Stimulated activated CD8-positive, alpha-beta memory T cell treated with anti-CD3 and anti-CD28 coated beads, Interleukin-4, amount 100 ng/mL, for 24 hours (primary cell): ENCODE measurements around the gene CEP41.
"Not testable (repeated sequence)": the region's sequence is repeated elsewhere in the genome, so short reads cannot be mapped to it uniquely, and the experiment has no call there.

Experiments used
- DNase-seq: peaks from one replicate; pipeline ENCODE4 v3.0.0-alpha.2; 2020; ENCODE audit warnings: low read depth

The CEP41 gene

DNA sequence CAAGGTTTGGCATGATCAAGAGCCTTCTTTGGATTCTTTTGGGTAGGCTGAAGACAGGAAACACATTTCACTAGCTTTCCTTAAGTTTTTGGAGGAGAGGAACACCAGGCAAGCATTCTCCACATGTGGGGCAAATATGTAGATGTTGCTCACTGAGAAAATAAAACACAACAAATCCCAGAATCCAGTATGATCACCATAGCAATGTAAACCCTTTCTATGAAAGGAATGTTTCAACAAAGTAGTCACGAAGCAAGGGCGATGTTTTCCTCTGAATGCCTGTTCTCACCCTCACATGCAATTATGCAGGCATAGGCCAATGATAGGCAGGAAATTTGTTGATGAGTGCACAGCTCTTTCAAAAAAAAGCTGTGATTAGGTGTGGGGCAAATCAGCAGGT is 20.5 kb upstream of the CEP41 start:
- DNase-seq = no peak

DNA sequence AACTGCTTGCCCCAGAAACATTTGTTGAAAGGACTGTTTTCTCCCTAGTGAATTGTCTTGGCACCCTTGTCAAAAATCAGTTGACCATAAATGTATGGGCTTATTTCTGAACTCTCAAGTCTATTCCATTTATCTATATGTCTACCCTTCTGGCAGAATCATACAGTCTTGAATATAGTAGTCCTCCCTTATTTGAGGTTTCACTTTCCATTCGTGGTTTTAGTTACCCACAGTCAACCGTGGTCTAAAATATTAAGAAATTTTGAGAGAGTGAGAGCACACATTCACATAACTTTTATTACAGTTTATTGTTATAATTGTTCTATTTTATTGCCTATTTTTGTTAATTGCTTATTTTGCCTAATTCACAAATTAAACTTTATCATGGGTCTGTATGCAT is 17.4 kb upstream of the CEP41 start:
- no peak for DNase-seq

DNA sequence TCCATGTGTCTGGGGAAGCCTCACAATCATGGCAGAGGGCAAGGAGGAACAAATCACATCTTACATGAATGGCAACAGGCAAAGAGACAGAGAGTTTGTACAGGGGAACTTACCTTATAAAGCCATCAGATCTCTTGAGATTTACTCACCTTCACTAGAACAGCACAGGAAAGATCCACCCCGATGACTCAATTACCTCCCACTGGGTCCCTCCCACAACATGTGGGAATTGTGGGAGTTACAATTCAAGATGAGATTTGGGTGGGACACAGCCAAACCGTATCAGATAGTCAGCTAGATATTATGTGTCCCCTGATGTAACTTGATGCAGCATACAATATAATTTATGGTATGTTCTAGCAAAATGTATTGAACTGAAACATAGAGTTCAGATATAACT is 14.1 kb upstream of the CEP41 start:
- no peak for DNase-seq

DNA sequence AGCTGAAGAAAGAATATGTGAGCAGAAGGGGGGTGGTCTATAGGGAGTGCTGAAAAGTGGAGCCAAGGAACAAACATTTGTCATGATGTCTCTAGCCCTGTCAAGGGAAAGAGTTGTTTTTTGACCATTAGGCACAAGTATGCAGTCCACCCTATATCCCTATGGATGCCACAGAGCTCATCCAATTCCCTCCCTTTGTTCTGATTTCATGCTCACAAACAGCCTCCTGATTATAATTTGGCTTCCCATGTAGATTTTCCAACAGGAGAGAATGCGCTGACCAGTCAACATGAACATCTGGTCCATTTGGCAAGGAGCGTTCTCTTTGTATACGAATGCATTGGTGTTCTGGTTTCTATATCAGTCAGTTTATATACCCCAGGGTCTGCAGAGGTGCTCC is 12.1 kb upstream of the CEP41 start:
- no peak for DNase-seq

DNA sequence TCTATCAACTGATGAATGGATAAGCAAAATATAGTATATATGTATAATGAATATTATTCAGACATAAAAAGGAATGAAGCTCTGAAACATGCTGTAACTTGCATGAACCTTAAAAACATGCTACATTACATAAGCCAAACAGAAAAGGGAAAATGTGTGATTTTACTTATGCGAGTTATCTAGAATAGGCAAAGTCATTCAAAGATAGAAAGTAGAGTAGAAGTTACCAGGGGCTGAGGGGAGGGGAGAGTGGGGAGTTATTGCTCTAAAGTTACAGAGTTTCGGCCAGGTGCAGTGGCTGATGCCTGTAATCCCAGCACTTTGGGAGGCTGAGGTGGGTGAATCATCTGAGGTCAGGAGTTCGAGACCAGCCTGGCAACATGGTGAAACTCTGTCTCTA is 10.5 kb upstream of the CEP41 start:
- DNase-seq = not testable (repeated sequence)

DNA sequence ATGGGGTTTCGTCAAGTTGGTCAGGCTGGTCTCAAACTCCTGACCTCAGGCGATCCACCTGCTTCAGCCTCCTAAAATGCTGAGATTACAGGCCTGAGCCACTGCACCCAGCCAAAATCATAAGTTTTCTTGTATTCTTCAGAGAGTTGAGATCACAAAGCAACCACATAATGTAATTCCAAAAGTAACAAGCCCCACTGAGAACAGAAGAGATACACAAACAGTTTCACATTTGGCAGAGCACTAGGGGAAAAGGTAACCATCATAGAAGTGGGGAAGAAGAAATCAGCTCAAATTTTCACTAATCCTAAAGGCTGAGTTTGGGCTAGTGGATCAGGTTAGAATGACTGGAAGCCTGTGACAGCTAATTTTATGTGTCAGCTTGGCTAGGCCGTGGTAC is 5.4 kb upstream of the CEP41 start:
- no peak for DNase-seq

DNA sequence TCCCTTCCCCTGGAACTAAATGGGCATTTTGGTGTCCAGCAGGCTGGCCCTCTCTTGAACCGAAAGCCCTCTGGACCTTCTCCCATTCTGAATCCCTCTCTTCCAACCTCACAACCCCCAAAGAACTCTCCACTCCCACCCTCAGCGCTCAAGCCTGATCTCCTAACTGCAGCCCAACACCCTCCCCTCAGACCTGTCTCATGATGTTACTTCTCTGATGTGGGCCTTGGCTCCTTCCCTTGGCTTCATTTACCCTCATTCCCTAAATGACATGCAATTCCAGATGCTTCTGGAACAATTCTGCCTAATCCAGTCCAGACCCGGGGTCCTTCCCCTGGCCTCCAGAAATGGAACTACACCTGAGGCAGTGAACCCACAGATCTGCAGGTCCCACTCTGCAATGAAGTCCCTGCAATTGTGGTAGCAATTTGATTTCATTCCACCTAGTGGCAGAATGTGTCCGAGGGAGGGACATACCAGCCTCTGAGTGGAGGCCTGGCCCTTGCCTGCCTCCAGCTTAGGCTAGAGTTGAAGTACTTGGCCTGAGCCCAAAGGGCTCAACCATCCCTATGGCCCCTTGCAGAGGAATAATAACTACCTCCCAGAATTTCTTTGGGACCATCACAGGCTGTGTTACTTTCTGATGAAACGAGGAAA is 4.1 kb upstream of the CEP41 start:
- no peak for DNase-seq

DNA sequence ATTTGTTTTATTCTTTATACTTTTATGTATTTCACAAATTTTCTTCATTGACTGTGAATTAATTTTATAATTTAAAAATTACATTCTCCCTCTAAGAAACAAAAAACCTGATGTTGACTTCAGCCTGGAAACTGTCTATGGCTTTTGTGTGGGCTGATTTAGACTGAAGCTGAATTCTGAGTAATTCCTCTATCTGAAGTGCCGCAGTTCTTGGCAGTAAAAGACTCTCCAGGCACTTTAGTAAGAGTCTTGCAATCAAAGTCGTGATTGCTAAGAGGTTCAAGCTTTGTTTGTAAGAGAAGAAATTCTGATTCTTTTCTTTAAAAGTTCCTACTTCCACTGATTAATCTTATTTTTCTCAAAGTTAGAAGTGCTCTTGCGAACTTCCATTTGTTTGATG is 3.4 kb upstream of the CEP41 start:
- DNase-seq = no peak

DNA sequence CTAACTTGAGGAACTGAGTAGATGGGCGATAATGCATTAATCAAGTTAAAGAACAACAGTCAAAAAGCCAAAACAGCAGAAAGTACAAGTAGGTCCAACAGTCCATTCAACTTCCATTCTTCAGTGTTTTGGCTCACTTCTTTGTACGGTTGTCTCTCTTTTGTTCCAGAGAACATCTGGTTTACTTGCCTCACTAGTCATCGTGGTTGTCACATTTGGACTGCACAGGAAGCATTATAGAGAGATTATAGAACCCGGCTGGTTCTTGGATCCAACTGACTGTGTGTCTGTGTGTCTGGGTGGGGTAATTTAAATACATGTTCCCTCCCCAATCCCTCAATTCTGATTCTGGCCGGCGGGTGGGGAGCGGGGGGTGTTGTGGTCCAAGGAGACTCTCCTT is 1.8 kb upstream of the CEP41 start:
- DNase-seq = no peak

DNA sequence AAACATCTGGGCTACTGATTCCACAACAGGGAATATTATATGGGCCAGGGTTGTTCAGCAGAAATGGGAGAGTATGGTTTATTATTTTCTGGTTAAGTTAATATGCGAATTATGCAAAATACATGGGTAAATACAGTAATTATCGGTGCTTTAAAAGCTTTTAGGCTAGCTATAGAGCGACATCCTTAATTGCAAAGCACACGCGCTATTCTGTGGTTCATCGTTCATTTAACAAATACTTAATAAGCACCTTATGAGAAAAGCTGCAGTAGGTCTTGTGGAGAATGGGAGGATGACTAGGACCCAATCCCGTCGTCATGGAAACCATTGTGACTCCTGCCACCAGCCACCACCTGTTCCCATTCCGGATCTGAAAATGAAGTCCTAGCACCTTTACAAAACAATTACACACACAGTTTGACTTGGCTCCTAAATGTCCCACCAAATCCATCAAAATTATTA is 623 bp upstream of the CEP41 start:
- DNase-seq = no peak

DNA sequence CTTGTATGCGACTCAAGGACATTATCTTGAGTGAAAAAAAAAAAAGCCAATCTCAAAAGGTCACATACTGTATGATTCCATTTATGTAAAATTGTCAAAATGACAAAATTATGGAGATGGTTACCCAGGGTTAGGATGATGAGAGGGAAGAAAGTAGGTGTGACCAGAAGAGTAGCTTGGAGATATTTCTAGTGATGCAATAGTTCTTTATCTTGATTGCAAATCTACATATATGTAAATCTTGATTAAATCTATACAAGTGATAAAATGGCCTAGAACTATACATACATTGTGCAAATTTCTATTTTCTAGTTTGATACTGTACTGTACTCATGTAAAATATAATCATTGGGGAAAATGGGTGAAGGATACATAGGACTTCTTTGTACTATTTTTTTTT is 4.6 kb downstream of the CEP41 start:
- DNase-seq = no peak

DNA sequence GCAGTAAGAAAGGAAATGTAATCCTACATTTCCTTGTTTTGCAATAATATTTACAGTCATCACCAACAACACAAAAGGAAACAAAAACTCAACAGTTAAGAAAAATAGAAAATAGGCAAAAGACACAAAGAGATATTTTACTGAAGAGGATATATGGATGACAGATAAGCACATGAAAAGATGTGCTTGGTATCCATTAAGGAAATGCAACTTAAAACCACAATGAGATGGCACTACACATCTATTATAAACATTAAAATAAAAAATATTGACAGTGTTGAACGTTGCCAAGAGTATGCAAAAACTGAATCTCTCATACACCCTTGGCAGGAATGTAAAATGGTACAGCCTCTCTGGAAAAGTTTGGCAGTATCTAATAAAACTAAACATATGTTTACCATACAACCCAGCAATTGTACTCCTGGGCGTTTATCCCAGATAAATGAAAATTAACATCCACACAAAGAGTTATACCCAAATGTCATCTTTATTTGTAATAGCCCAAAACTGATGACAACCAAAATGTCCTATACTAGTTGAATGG is 5.4 kb downstream of the CEP41 start:
- no peak for DNase-seq

DNA sequence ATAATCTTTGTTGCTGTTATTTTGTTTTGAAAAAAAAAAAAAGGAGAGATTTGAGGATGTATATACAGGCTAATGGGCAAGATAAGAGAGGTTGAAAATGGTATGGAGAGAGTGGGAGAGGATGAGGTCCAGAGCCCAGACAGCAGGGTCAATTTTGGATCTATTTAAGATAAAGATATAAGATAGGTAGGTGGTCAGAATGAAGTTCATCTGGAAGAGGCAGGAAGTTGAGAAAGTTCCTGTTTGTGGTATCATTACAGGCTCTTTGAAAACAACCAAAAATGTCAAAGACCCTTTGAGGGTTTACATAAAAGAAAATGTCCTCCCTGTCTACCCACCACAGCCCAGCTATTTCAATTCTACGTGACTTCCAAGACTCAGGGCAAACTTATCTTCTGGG is 7.5 kb downstream of the CEP41 start:
- DNase-seq = no peak

DNA sequence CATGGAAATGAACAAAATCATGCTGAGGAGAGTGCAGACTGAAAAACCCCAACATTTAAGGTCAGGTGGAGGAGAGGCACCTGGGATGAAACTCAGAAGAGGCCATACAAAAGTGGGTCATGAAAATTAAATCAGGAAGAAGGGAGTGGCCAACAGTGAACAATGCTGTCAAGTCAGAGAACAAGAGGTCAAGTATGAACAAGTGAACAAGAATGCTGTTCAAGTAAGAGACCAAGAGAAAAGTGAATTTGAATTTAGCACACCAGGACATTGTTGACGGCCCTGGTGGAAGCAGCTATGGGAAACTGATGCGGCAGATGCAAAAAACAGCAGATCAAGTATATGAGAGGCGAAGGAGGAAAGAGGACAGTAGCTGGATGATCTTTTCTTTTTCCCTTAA is 7.9 kb downstream of the CEP41 start:
- no peak for DNase-seq

DNA sequence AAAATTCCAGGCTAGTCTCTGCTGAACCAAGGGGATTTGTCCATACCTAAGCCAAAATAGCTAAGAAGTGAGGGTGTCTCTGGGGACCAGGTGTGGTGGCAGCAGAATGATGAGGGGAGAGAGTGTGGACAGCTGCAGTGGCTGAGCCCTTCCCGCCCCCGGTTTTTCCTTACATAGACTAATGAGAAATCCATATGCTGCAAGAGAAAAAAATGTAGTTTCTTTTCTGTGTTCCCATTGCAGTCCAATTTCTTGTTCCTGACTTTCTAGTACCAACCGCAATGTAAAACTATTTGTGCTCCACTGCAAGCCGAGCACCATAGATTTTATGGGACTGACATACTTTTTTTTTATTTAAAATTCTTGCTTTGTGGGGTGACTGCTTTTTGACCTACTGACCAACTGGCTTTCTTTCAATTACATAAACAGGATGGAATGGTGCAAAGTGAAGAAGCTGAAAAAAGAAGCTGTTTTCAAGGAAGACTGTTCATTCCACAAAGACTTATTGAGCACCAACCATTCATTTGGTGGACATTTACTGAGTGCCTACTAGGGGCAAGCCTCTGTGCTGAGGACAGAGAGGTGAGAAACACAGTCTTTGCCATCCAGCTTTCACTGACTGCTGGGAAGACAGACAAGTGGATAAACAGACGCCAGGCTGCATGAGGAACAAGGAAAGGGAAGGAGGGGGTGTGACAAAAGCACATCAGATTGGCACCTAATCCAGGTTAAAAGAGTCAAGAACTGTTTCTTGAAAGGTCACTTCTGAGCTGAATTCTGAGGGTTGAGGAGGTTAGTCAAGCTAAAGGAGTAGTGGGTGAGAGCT is 9.8 kb downstream of the CEP41 start:
- DNase-seq = no peak

DNA sequence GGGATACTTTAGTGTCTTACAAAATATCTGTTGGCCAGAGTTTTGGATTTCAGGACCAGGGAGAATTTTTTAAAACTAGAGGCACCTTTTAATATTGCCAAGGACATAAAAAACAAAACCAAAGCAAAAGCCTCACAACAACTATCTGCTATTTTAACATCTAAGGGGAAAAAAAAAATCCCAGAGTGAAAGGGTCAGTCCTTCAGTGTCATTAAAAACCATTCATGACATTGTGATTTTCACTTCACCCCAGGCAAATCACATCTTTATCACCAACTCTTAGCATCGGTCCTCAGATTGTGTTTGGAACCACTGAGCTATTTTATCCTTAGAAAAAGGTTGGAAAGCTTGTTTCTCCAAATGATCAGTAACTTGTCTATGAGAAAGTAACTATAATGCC is 10.7 kb downstream of the CEP41 start:
- DNase-seq = no peak

DNA sequence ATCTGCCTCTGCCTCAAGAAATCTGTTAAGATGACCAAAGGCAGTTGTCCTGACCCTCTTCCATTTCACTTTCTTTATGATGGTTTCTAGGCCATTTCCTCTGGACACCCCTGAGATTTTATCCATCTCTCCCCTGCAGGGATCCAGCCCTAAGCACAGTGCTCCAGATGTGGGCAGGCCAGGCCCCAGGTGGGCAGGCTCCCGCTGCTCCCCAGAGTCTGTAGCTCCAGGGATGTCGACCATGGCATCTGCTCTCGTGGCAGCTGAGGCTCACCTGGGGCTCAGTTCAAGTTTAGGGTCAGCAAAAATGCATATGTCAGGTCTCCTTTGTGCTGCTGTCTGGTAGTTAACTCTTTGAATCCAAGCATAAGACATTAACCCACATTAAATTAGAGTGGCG is 11.8 kb downstream of the CEP41 start:
- DNase-seq = no peak

DNA sequence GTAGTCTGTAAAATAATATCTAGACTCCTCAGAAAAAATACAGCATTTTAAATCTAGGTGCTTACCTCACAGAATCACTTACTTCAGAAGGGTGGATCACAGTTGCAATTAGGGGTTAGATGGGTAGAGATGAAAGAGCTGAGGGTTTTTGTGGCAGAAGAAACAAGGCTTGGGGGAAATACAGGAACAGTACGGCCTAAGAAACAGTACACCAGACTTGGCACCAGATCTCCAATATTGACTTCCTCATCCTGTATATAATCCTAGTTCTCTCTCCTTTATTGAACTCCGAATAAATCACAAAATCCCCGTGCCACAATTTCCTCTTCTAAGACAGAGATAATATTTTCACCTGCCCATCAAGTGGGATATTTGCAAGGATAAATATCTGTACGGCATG is 14.3 kb downstream of the CEP41 start:
- no peak for DNase-seq

DNA sequence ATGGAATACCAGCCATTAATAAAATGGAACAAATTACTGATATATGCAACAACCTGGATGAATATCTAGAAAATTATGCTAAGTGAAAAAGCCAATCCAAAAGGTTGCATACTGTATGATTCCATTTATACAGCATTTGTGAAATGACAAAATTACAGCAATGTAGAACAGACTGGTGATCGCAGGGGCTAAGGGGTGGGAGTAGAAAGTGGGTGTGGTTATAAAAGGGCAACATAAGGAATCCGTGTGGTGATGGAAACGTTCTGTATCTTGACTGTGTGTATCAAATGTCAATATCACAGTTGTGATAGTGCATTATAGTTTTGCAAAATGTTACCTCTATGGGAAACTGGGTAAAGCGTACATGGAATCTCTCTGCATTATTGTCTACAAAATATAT is 15.0 kb downstream of the CEP41 start:
- no peak for DNase-seq

DNA sequence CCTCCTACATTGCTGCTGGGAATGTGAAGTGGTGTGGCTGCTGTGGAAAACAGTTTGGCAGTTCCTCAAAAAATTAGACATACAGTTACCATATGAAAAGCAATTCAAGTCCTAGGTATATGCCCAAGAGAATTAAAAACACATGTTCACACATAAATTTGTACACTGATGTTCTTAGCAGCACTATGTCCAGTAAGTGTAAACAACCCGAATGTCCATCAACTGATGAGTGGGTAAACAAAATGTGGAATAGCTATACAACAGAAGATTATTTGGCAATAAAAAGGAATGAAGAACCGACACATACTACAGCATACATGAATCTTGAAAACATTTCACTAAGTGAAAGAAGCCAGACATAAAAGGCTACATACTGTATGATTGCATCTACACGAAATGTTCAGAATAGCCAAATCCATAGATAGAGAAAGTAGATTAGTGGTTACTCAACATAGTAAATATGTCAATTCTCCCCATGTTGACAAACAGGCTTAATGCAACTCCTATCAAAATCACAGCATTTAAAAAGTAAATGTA is 17.2 kb downstream of the CEP41 start:
- no peak for DNase-seq

DNA sequence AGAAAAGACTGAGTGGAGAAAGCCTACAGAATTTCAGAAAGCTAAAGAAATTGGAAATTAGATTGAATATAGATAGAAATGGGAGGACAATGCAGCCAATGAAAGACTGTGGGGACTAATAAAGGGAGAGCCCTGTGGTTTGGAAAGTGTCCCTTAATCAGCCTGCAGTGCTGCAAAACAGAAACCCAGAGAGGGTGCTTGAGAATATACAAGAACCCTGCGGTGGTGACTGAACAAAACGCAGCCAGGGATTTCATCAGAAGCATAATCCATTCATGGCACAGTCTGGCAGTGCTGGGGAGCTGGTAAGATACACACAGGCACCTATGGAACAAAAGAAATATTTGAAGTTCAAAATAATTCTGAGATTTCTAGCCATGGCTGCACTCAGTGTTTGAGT is 19.1 kb downstream of the CEP41 start:
- no peak for DNase-seq

DNA sequence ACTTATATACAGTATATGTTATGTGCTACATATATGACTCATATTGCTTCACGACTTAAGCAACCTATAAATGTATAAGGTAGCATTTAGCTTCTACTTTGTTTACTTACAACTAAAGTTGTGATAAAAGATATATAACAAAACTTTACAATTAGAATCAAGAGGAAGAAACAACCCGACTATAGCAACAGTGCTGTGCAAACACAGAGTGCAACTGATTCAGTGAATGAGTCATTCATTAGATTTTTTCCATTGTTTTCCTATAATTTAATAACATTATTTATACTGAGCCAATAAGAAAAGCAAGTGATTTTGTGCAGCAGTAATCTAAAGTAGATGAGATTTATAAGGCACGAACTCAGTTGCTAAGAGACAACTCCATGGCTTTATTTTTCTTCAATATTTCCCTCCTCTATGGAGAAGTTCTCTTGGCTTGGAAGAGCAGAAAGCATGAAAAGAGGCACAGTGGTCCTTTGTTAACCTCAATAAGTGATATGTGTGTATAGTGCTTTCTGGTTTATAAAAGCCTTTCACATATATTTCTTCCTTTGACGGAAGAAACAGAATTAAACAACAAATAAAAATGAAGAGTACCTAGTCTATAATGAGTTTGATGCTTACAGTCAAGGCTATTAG is 19.8 kb downstream of the CEP41 start:
- DNase-seq = no peak

DNA sequence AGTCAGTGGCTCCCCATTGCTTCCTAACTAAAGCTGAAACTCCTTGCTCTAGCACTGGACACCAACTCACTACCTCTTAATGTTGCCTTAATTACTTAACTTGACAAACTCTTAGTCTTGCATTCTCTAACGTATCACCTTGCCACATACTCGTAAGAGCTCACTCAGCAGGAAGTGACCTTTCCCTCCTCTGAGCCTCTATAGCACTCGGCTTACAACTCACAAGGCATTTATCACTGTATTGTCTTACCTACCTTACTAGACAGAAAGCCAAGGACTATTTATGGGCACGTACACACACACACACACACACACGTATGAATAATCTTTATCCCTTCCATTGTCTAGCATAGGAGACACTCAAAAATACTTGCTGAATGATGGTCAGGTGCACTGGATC is 21.2 kb downstream of the CEP41 start:
- DNase-seq = no peak
